Putamen (tissue), 1 donor: ENCODE results near the gene TNFRSF25.

ENCODE experiments used
- DNase-seq: peaks from one replicate; pipeline ENCODE4 v3.0.0-alpha.2; 2016; ENCODE audit warnings: low spot score

The TNFRSF25 gene

DNA sequence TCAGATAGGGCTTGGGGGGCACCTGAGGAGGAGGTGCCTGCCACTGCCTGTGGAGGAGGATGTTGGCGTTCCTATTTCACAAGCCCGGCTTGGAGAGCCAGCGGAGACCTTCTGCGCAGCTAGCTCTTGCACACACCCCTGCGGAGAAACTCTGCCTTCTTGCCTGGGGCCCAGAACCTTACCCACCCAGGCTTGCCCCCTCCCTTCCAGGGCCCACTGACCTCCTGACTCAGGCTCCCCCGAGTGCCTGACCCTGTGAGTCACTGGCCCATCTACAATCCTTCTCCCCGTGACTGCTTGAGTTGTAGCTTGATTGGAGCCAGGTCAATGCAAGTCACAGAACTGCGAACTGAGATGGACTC lies 49.7 kb downstream of the TNFRSF25 start:
- DNase-seq, result no peak

DNA sequence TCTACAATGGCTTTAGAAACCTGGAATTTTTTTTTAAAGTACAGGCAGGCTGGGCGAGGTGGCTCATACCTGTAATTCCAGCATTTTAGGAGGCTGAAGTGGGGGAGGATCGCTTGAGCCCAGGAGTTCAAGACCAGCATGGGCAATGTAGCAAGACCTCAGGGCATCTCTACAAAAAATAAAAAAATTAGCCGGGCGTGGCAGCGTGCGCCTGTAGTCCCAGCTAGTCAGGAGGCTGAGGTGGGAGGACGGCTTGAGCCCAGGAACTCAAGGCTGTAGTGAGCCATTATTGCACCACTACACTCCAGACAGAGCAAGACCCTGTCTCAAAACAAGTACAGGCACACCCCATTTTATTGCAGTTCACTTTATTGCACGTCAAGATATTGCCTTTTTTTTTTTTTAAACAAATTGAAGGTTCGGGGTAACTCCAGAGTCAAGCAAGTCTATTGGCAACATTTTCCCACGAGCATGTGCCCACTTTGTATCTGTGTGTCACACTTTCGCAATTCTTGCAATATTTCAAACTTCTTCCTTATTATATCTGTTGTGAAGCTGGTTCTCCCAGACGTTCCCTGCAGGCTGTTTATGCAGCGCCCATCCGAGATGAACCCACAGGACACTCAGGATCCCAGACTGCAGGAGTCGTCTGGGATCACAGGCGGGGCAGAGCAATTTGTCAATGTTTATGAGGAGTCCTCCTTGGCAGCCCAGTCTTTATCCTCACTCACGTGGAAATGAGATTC lies 50.9 kb downstream of the TNFRSF25 start:
- no peak for DNase-seq

DNA sequence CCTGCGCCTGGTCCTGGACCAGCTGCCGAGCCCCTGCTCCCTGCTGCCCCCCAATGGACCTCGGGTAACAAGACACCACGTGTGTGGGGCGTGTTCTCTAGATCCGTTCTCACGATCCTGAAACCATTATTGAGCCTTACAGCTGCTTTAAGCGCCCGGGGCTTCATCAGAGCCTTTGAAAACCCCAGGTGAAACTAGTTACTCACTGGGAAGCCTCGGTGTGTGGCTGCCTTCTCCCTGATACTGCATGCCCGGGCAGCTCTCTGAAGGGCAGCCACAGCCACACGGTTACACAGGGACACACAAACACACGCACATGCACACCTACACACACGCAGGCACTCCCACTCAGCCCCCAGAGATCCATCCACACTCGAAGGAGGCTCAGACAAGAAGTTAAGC lies 51.5 kb downstream of the TNFRSF25 start:
- no peak for DNase-seq

GRCh38 chr1:6412896-6413295 lies 53.1 kb downstream of the TNFRSF25 start:
- no peak for DNase-seq
